Small intestine (tissue), 7 donors: ENCODE measurements around the gene SMIM45.

ENCODE experiments used
- DNase-seq, 2 donors: peaks; one replicate each; pipeline versions ENCODE4 v3.0.0 to v3.0.0-alpha.2; 2013
- FAIRE-seq: peaks from 2 replicates; lab custom pipeline; 2012; peaks lifted over from hg19 to GRCh38; lab: Jason Lieb, UNC
- H3K27ac ChIP-seq, 3 donors: one replicate each; pipeline ENCODE4 v1.5.1; 2013; ENCODE audit warnings: low read length in 2 of 3, mild to moderate bottlenecking in 2 of 3, control low read depth in 1 of 3, inconsistent platforms in 1 of 3, low read depth in 1 of 3, moderate library complexity in 1 of 3
- H3K27me3 ChIP-seq, 3 donors: one replicate each; pipeline ENCODE4 v1.6.1; 2013; ENCODE audit warnings: low read length in 3 of 3, inconsistent platforms in 1 of 3; ENCODE audit not compliant: control insufficient read depth in 3 of 3, insufficient read depth in 3 of 3
- H3K36me3 ChIP-seq, 3 donors: one replicate each; pipeline ENCODE4 v1.6.1; 2013; ENCODE audit warnings: low read length in 3 of 3, inconsistent platforms in 1 of 3, low read depth in 1 of 3, mild to moderate bottlenecking in 1 of 3, moderate library complexity in 1 of 3; ENCODE audit not compliant: control insufficient read depth in 3 of 3, insufficient read depth in 2 of 3
- H3K4me1 ChIP-seq, 3 donors: one replicate each; pipeline ENCODE4 v1.6.1; 2013; ENCODE audit warnings: low read length in 2 of 3, inconsistent platforms in 1 of 3, low read depth in 1 of 3, mild to moderate bottlenecking in 1 of 3, moderate library complexity in 1 of 3; ENCODE audit not compliant: control insufficient read depth in 3 of 3, insufficient read depth in 2 of 3
- H3K4me3 ChIP-seq, 3 donors: one replicate each; pipeline ENCODE4 v1.5.1; 2013; ENCODE audit warnings: low read length in 3 of 3, control low read depth in 1 of 3, inconsistent platforms in 1 of 3, low read depth in 1 of 3, mild to moderate bottlenecking in 1 of 3, moderate library complexity in 1 of 3
- H3K9me3 ChIP-seq, 2 donors: one replicate each; pipeline ENCODE4 v1.6.1; 2013; ENCODE audit warnings: low read depth in 1 of 2, low read length in 1 of 2; ENCODE audit not compliant: control insufficient read depth in 2 of 2, insufficient read depth in 1 of 2
- WGBS, 3 donors: extraction: QIAGEN DNeasy Blood & Tissue Kit; methylation state at CpG; one replicate each; pipeline ENCODE4 v1.1.7; 2013; 5-methylcytosine and 5-hydroxymethylcytosine counted together
- donor health status: healthy with polysubstance abuse.
- donor health status: control.
- donor health status: control.
- donor health status: Bipolar disorder and iron deficiency.
- donor health status: healthy.

SMIM45 gene

GRCh38 chr22:41919357-41920224, 32.4 kb upstream of the SMIM45 start:
- WGBS, 3 donors: 3 to 5% (median 3%) methylated on average over 55 to 62 of the region's 62 CpGs
- H3K4me1 ChIP-seq: peaks cover 0 to 16% (median 0%) of the 10 kb centered on the region in 3 donors
- no peak for FAIRE-seq
- H3K36me3 ChIP-seq: no peaks in the 10 kb centered on the region
- peak overlapping the region in 1 of 3 donors; percentile 67 for H3K27ac ChIP-seq
- H3K4me3 ChIP-seq: peak overlapping the region; percentile 14 to 34 (median 32)
- peak; percentile 58 for DNase-seq
- H3K9me3 ChIP-seq: no peaks in the 10 kb centered on the region
- H3K27me3 ChIP-seq: peaks cover 0 to 60% (median 9%) of the 10 kb centered on the region in 3 donors

GRCh38 chr22:41920271-41920976, 31.5 kb upstream of the SMIM45 start:
- Histone ChIP-seq H3K36me3 (no peaks in the 10 kb centered on the region), H3K27me3 (peaks cover 0 to 61% (median 8%) of the 10 kb centered on the region in 3 donors), H3K9me3 (no peaks in the 10 kb centered on the region), H3K27ac (peak overlapping the region in 1 of 3 donors; percentile 44), H3K4me1 (peaks cover 0 to 11% (median 0%) of the 10 kb centered on the region in 3 donors), H3K4me3 (peak overlapping the region in 1 of 3 donors; percentile 32)
- WGBS, 3 donors: 42 to 48% (median 47%) methylated on average over 19 to 21 of the region's 21 CpGs
- no peak for DNase-seq
- no peak for FAIRE-seq

GRCh38 chr22:41922328-41922727, 29.6 kb upstream of the SMIM45 start:
- Histone ChIP-seq H3K27me3 (peaks cover 0 to 54% (median 7%) of the 10 kb centered on the region in 3 donors), H3K36me3 (no peaks in the 10 kb centered on the region), H3K9me3 (no peaks in the 10 kb centered on the region), H3K4me1 (peaks cover 2 to 9% (median 2%) of the 10 kb centered on the region in 3 donors), H3K27ac (no peak overlapping the region), H3K4me3 (no peak overlapping the region)
- FAIRE-seq (no peak), DNase-seq (no peak)
- WGBS, 3 donors: 78 to 85% (median 81%) methylated on average over 5 of the region's 5 CpGs

GRCh38 chr22:41922940-41923594, 28.9 kb upstream of the SMIM45 start:
- 73 to 89% (median 79%) methylated on average over 4 of the region's 4 CpGs for WGBS, 3 donors
- Histone ChIP-seq H3K4me3 (no peak overlapping the region), H3K36me3 (no peaks in the 10 kb centered on the region), H3K4me1 (peaks cover 2 to 7% (median 2%) of the 10 kb centered on the region in 3 donors), H3K9me3 (no peaks in the 10 kb centered on the region), H3K27ac (no peak overlapping the region), H3K27me3 (peaks cover 0 to 49% (median 7%) of the 10 kb centered on the region in 3 donors)
- DNase-seq (no peak), FAIRE-seq (no peak)

DNA sequence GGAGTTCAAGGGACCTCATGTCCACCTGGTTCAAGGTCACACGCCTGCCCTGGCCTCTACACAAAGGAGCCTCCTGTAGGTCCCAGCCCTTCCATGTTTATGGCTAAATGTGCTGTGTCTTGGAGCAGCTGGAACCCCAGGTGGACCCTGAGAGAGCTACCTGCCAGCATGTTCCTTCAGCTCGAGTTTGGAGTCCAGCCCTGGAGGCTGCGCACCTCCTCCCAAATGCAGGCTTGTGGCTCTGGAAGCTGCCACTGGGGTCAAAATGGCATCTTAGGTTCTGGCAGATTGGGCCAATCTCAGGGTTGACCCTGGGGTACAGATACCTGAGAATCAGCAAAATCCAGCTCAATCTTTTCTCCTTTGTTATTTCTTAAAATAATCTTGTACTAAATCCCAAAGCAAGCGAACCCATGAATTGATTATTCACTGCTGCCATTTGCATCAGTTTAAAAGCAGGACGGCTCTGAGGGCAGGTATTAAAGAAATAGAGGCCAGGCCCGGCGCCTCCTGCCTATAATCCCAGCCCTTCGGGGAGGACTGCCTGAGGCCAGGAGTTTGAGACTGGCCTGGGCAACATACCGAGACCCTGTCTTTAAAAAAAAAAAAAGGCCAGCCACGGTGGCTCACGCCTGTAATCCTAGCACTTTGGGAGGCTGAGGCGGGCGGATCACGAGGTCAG, 28.2 kb upstream of the SMIM45 start:
- H3K4me1 ChIP-seq: peaks cover 2 to 7% (median 2%) of the 10 kb centered on the region in 3 donors
- WGBS, 3 donors: 84 to 89% (median 86%) methylated on average over 14 of the region's 14 CpGs
- no peak overlapping the region for H3K4me3 ChIP-seq
- H3K9me3 ChIP-seq: no peaks in the 10 kb centered on the region
- no peak overlapping the region for H3K27ac ChIP-seq
- peaks cover 0 to 43% (median 7%) of the 10 kb centered on the region in 3 donors for H3K27me3 ChIP-seq
- no peaks in the 10 kb centered on the region for H3K36me3 ChIP-seq
- FAIRE-seq (no peak), DNase-seq (no peak)

DNA sequence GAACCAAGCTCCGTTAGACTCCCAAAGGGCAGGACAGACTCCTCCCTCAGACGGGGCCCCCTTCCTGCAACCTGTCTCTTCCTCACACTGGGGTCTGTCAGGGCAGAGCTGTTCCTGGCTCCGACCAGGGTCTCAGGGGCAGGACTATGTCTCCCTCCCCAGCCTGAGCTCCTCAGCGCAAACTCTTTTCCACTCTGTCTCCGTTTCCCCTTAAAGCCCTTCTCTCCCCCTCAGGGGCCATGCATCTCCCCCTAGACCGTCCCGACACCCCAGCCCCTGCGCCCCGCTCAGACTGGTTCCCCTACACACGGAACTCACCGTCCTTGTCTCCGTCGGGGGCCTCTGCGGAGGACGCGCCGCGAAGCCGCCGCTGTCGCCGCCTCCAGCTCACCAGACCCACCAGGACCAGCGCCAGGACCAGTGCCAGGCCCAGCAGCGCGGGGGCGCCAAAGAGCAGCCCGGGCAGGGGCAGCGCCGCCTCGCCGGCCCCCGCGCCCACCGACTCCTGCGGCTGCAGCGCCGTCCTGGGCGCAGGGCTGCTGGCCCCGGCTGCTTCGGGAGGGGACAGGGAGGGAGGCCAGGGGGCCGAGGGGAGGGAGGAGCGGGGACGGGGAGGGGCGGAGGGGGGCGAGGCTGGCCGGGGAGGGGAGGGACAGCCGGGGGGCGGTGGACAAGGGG, 26.0 kb upstream of the SMIM45 start:
- DNase-seq (peak; percentile 50 to 76), FAIRE-seq (no peak)
- Histone ChIP-seq H3K27ac (no peak overlapping the region), H3K9me3 (no peaks in the 10 kb centered on the region), H3K4me3 (peak overlapping the region; percentile 19 to 63 (median 45)), H3K27me3 (peaks cover 0 to 21% (median 7%) of the 10 kb centered on the region in 3 donors), H3K36me3 (no peaks in the 10 kb centered on the region), H3K4me1 (peaks cover 0 to 2% (median 2%) of the 10 kb centered on the region in 3 donors)
- WGBS, 3 donors: 2 to 4% (median 3%) methylated on average over 33 to 46 of the region's 48 CpGs

DNA sequence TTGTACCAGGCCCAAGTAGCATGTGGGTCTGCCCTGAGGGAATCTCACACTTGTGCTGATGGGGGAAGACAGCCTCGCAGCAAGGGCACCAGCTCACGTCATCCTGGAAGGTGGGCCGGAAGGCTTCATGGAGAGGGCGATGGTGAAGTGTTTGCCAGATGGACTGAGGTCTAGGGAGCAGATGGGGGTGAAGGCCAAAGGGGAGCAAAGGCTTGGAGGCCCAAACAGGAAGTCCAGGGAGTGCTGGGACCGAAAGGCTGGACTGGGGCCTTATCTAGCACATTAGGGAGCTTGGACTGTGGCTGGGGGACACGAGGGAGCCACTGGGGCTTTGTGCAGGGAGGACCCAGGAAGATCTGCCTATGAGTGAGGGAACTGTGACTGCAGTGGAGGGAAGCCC, 24.1 kb upstream of the SMIM45 start:
- DNase-seq (no peak), FAIRE-seq (no peak)
- H3K36me3 ChIP-seq: peaks cover 0 to 6% (median 0%) of the 10 kb centered on the region in 3 donors
- H3K27me3 ChIP-seq: peaks cover 0 to 20% (median 7%) of the 10 kb centered on the region in 3 donors
- H3K27ac ChIP-seq: no peak overlapping the region
- no peak overlapping the region for H3K4me3 ChIP-seq
- 56 to 78% (median 73%) methylated on average over 5 to 6 of the region's 6 CpGs for WGBS, 3 donors
- no peaks in the 10 kb centered on the region for H3K9me3 ChIP-seq
- peaks cover 0 to 2% (median 2%) of the 10 kb centered on the region in 3 donors for H3K4me1 ChIP-seq
